A549 (cell line): ENCODE results near the gene SNTA1. TPM values are rescaled to one million over a fixed set of nuclear protein-coding genes. Genes with fewer than 3 reads are reported as not detected.

Experiments
- ATAC-seq, 2 experiments: fragments of 200-7000 bp in 1 of 2; fragments of >200 bp in 1 of 2; cut with Nextera tagmentation in 1 of 2; cut with Tn5 transposase in 1 of 2; 3 replicates each; pipeline versions ENCODE4 v1.8.0 to v1.9.1; 2018 to 2020; ENCODE audit warnings: mild to moderate bottlenecking in 1 of 2, moderate library complexity in 1 of 2
- CTCF ChIA-PET: fragments of 300-600 bp; sonication (Branson Sonifier 250); formaldehyde crosslinking; extraction: SDS; loops from one replicate; lab custom pipeline; 2021; ENCODE audit warnings: antibody characterized with exemption, inconsistent platforms; lab: Yijun Ruan, JAX
- POLR2A ChIA-PET: fragments of 350-600 bp; formaldehyde crosslinking; extraction: SDS; loops from one replicate; lab custom pipeline; 2021; ENCODE audit warnings: antibody characterized with exemption, inconsistent platforms; lab: Yijun Ruan, JAX
- DNase-seq, 2 experiments: peaks; one replicate each; pipeline versions ENCODE4 v3.0.0 to v3.0.0-alpha.2; 2011 to 2016; ENCODE audit warnings: low read depth in 1 of 2, low spot score in 1 of 2
- FAIRE-seq: peaks from 2 replicates; lab custom pipeline; 2011; peaks lifted over from hg19 to GRCh38; lab: Jason Lieb, UNC
- H3K27ac ChIP-seq, 2 experiments: fragments of >200 bp; sonication (Bioruptor Twin); formaldehyde crosslinking; 3 replicates each; pipeline ENCODE4 v1.5.1; 2016 to 2017
- H3K4me1 ChIP-seq: fragments of >200 bp; sonication (Bioruptor Twin); formaldehyde crosslinking; 3 replicates; pipeline ENCODE4 v1.6.1; 2016
- H3K4me2 ChIP-seq: fragments of >200 bp; sonication (Bioruptor Twin); formaldehyde crosslinking; 3 replicates; pipeline ENCODE4 v1.6.1; 2016
- H3K4me3 ChIP-seq: fragments of >200 bp; sonication (Bioruptor Twin); formaldehyde crosslinking; 3 replicates; pipeline ENCODE4 v1.5.1; 2016
- H3K9me3 ChIP-seq: fragments of >200 bp; sonication (Bioruptor Twin); formaldehyde crosslinking; 3 replicates; pipeline ENCODE4 v1.6.1; 2016
- ATOH8 ChIP-seq: fragments of 250-450 bp; sonication (Bioruptor Pico); IDR thresholded peaks from 2 replicates; pipeline ENCODE4 v1.5.0; 2020; ENCODE audit warnings: low read depth, mild to moderate bottlenecking, moderate library complexity
- BCL3 ChIP-seq: fragments of >200 bp; sonication (Bioruptor Twin); formaldehyde crosslinking; IDR thresholded peaks from 3 replicates; pipeline ENCODE4 v1.6.1; 2016
- BHLHE40 ChIP-seq: IDR thresholded peaks from 2 replicates; pipeline ENCODE4 v1.6.1; 2012; ENCODE audit warnings: low read depth, low read length, inconsistent platforms
- CBX2 ChIP-seq: fragments of 200-600 bp; sonication (generic); IDR thresholded peaks from 2 replicates; pipeline ENCODE4 v1.6.1; 2016; ENCODE audit warnings: low read depth, mild to moderate bottlenecking, borderline replicate concordance
- CBX8 ChIP-seq: fragments of 200-600 bp; sonication (generic); IDR thresholded peaks from 2 replicates; pipeline ENCODE4 v1.6.1; 2016
- EHF ChIP-seq: fragments of 250-450 bp; sonication (Bioruptor Pico); IDR thresholded peaks from 2 replicates; pipeline ENCODE4 v1.5.0; 2020; ENCODE audit warnings: mild to moderate bottlenecking
- EP300 ChIP-seq, 2 experiments: fragments of >200 bp; sonication (Bioruptor Twin); formaldehyde crosslinking; IDR thresholded peaks; 2 replicates in 1 of 2; 3 replicates in 1 of 2; pipeline ENCODE4 v1.6.1; 2016 to 2017
- FOSL2 ChIP-seq, 2 experiments: fragments of 450-650 bp in 1 of 2; fragments of >200 bp in 1 of 2; sonication (Bioruptor Twin) in 1 of 2; formaldehyde crosslinking; IDR thresholded peaks; 2 replicates each; pipeline versions ENCODE4 v1.5.0 to v1.6.1; 2016 to 2020; ENCODE audit warnings: mild to moderate bottlenecking in 1 of 2, moderate library complexity in 1 of 2
- HDAC2 ChIP-seq: fragments of 200-600 bp; sonication (generic); IDR thresholded peaks from 2 replicates; pipeline ENCODE4 v1.6.1; 2016
- HES2 ChIP-seq: fragments of >200 bp; sonication (Bioruptor Twin); formaldehyde crosslinking; IDR thresholded peaks from 2 replicates; pipeline ENCODE4 v1.6.1; 2016
- HOXB5 ChIP-seq: fragments of 250-450 bp; sonication (Bioruptor Pico); IDR thresholded peaks from 2 replicates; pipeline ENCODE4 v1.5.0; 2020; ENCODE audit warnings: mild to moderate bottlenecking, moderate library complexity
- JUN ChIP-seq, 2 experiments: fragments of >200 bp; sonication (Bioruptor Twin); formaldehyde crosslinking; IDR thresholded peaks; 2 replicates in 1 of 2; 3 replicates in 1 of 2; pipeline ENCODE4 v1.6.1; 2016 to 2017
- JUNB ChIP-seq: fragments of >200 bp; sonication (Bioruptor Twin); formaldehyde crosslinking; IDR thresholded peaks from 2 replicates; pipeline ENCODE4 v1.6.1; 2016
- MAFK ChIP-seq: fragments of 450-650 bp; IDR thresholded peaks from 2 replicates; pipeline ENCODE4 v1.6.1; 2014; ENCODE audit not compliant: partially characterized antibody
- MAX ChIP-seq: IDR thresholded peaks from 2 replicates; pipeline ENCODE4 v1.6.1; 2012
- MYC ChIP-seq: IDR thresholded peaks from 2 replicates; pipeline ENCODE4 v1.6.1; 2012; ENCODE audit warnings: mild to moderate bottlenecking, inconsistent platforms, low read length, improper control_type of control experiment, borderline replicate concordance
- NFE2L2 ChIP-seq: fragments of 150-350 bp; conservative IDR thresholded peaks from 2 replicates; pipeline ENCODE4 v1.6.1; 2014; ENCODE audit warnings: low read length
- NPAS2 ChIP-seq: fragments of 250-450 bp; sonication (Bioruptor Pico); IDR thresholded peaks from 2 replicates; pipeline ENCODE4 v1.8.0; 2022; ENCODE audit warnings: mild to moderate bottlenecking, moderate library complexity, borderline replicate concordance
- NR3C1 ChIP-seq: fragments of >200 bp; sonication (Bioruptor Twin); formaldehyde crosslinking; IDR thresholded peaks from 3 replicates; pipeline ENCODE4 v1.6.1; 2017
- PHF8 ChIP-seq: fragments of 200-600 bp; sonication (generic); IDR thresholded peaks from 2 replicates; pipeline ENCODE4 v1.6.1; 2016; ENCODE audit warnings: low read depth, mild to moderate bottlenecking, antibody characterized with exemption, moderate library complexity, borderline replicate concordance
- POLR2AphosphoS2 ChIP-seq: conservative IDR thresholded peaks from 2 replicates; pipeline ENCODE4 v1.6.1; 2012; ENCODE audit warnings: low read length, improper control_type of control experiment, inconsistent platforms
- RAD21 ChIP-seq, 2 experiments: fragments of >200 bp in 1 of 2; sonication (Bioruptor Twin) in 1 of 2; formaldehyde crosslinking in 1 of 2; IDR thresholded peaks in 1 of 2; conservative IDR thresholded peaks in 1 of 2; 2 replicates in 1 of 2; 3 replicates in 1 of 2; pipeline ENCODE4 v1.6.1; 2012 to 2018; ENCODE audit warnings: inconsistent platforms in 1 of 2
- SMC3 ChIP-seq: fragments of >200 bp; sonication (Bioruptor Twin); formaldehyde crosslinking; IDR thresholded peaks from 3 replicates; pipeline ENCODE4 v1.6.1; 2018; ENCODE audit warnings: inconsistent platforms
- SREBF2 ChIP-seq: fragments of 450-650 bp; IDR thresholded peaks from 2 replicates; pipeline ENCODE4 v1.6.1; 2014; ENCODE audit warnings: mild to moderate bottlenecking, moderate library complexity
- TP53 ChIP-seq: fragments of 250-450 bp; sonication (Bioruptor Pico); IDR thresholded peaks from 2 replicates; pipeline ENCODE4 v1.5.0; 2021; ENCODE audit warnings: mild to moderate bottlenecking, moderate library complexity
- ZC3H11A ChIP-seq: fragments of 450-650 bp; IDR thresholded peaks from 2 replicates; pipeline ENCODE4 v1.6.1; 2014; ENCODE audit warnings: antibody characterized with exemption, mild to moderate bottlenecking
- ZFP36 ChIP-seq: fragments of 450-650 bp; IDR thresholded peaks from 2 replicates; pipeline ENCODE4 v1.6.1; 2014; ENCODE audit warnings: borderline replicate concordance; ENCODE audit not compliant: partially characterized antibody
- ZNF302 ChIP-seq: fragments of 250-450 bp; sonication (Bioruptor Pico); IDR thresholded peaks from 2 replicates; pipeline ENCODE4 v1.9.0; 2021; ENCODE audit warnings: inconsistent platforms, mild to moderate bottlenecking, moderate library complexity
- ZSCAN20 ChIP-seq: fragments of 250-450 bp; sonication (Bioruptor Pico); IDR thresholded peaks from 2 replicates; pipeline ENCODE4 v1.8.0; 2022; ENCODE audit warnings: mild to moderate bottlenecking, moderate library complexity
- WGBS: methylation state at CpG from one replicate; pipeline ENCODE4 v1.1.6; 2017; ENCODE audit errors: missing lambda C conversion rate; 5-methylcytosine and 5-hydroxymethylcytosine counted together
- polyA plus RNA-seq, 4 experiments: library from polyadenylated mRNA; depleted of rRNA in 3 of 4; stranded (reverse); fragments of >200 nt; fragmentation: RNase III in 1 of 4; extraction: RNeasy Plus Mini Kit Qiagen cat#74134 plus additional on column Dnase treatment in 1 of 4; gene quantifications; 2 replicates in 3 of 4; 3 replicates in 1 of 4; pipeline ENCODE4 v1.2.3, GENCODE V29; 2011 to 2017

Gene SNTA1
- polyA plus RNA-seq, 2 of the 4 experiments (the other 2 are of a cell fraction): 5.6 to 6.6 TPM

GRCh38 chr20:33407796-33408195, 35.8 kb downstream of the SNTA1 start:
- ATAC-seq (no peak), FAIRE-seq (no peak), DNase-seq (no peak)
- CTCF ChIA-PET: interaction anchor here (0.5 kb wide), 1 partner anchor 133 kb away, joined by 3 read pairs; no protein-coding TSS in a partner anchor
- Histone ChIP-seq H3K4me3 (no peak overlapping the region), H3K4me1 (no peaks in the 10 kb centered on the region)
- TF ChIP-seq FOSL2 (IDR thresholded peaks at IDR 0.05) (no peak), FOSL2 (CRISPR knock-in tag; IDR thresholded peaks at IDR 0.05) (no peak), SREBF2 (no peak), ATOH8 (CRISPR knock-in tag) (no peak), ZFP36 (no peak), CBX8 (no peak), PHF8 (no peak), MAFK (no peak), BCL3 (no peak), JUNB (no peak), HDAC2 (no peak), BHLHE40 (no peak), POLR2AphosphoS2 (no peak), NPAS2 (CRISPR knock-in tag) (no peak), ZSCAN20 (CRISPR knock-in tag) (no peak), ZNF302 (CRISPR knock-in tag) (no peak)
- TF ChIP-seq, all 56 proteins: peak for 0
- H3K9me3 ChIP-seq: no peaks in the 10 kb centered on the region
- H3K27ac ChIP-seq: no peak overlapping the region
- POLR2A ChIA-PET: no interaction called here
- no peak overlapping the region for H3K4me2 ChIP-seq
- WGBS: 59% methylated on average over 4 of the region's 4 CpGs

- FAIRE-seq (no peak), ATAC-seq (no peak)
- peaks cover 2% of the 10 kb centered on the region; the same call in 1 of the 3 replicates for H3K4me1 ChIP-seq
- ChIA-PET POLR2A (no interaction called here), CTCF (no interaction called here)
- H3K27ac ChIP-seq: no peak overlapping the region
- H3K9me3 ChIP-seq: no peaks in the 10 kb centered on the region
- 95% methylated on average over 1 of the region's 1 CpG for WGBS
- TF ChIP-seq JUNB (no peak), JUN (IDR thresholded peaks at IDR 0.05) (no peak), EP300 (IDR thresholded peaks at IDR 0.05) (no peak), EHF (CRISPR knock-in tag) (no peak), POLR2AphosphoS2 (no peak), HES2 (no peak), ZSCAN20 (CRISPR knock-in tag) (no peak), RAD21 (conservative IDR thresholded peaks at IDR 0.05 in 1 of 2, IDR thresholded peaks at IDR 0.05 in 1 of 2) (no peak), MYC (no peak), NR3C1 (no peak), MAX (no peak)
- TF ChIP-seq, all 56 proteins: peak for 0
- DNase-seq: no peak
- no peak overlapping the region for H3K4me3 ChIP-seq
- H3K4me2 ChIP-seq: no peak overlapping the region
Observed at GRCh38 chr20:33407251-33407650, 36.3 kb downstream of the SNTA1 start.

- Histone ChIP-seq H3K4me1 (peaks cover 14% of the 10 kb centered on the region), H3K4me2 (no peak overlapping the region), H3K4me3 (no peak overlapping the region), H3K9me3 (no peaks in the 10 kb centered on the region), H3K27ac (no peak overlapping the region)
- CTCF ChIA-PET: interaction anchor here (0.6 to 1.0 kb wide), 4 partner anchors 11 to 447 kb away, joined by 3 to 4 read pairs (median 4); no protein-coding TSS in a partner anchor
- no peak for DNase-seq
- WGBS: 84% methylated on average over 2 of the region's 2 CpGs
- no peak for ATAC-seq
- POLR2A ChIA-PET: no interaction called here
- no peak for TF ChIP-seq SMC3
- no peak for TF ChIP-seq ZC3H11A
- no peak for TF ChIP-seq CBX2
- no peak for TF ChIP-seq TP53 (CRISPR knock-in tag)
- TF ChIP-seq HOXB5 (CRISPR knock-in tag): no peak
- TF ChIP-seq POLR2AphosphoS2: no peak
- TF ChIP-seq SREBF2: no peak
- TF ChIP-seq NFE2L2: no peak
- TF ChIP-seq FOSL2 (IDR thresholded peaks at IDR 0.05): no peak
- no peak for TF ChIP-seq FOSL2 (CRISPR knock-in tag; IDR thresholded peaks at IDR 0.05)
- TF ChIP-seq NPAS2 (CRISPR knock-in tag): no peak
- FAIRE-seq: no peak
Observed at GRCh38 chr20:33404281-33404680, 39.3 kb downstream of the SNTA1 start.
